OCI-M2 (cell line): ENCODE data around the gene ADORA2A.

Source experiments
- DNase-seq: peaks from one replicate; lab custom pipeline; 2025; ENCODE audit not compliant: unreplicated experiment; lab: John Stamatoyannopoulos, UW

ADORA2A gene

GRCh38 chr22:24427500-24428164 is at the start of gene ADORA2A:
Gene ADORA2A (plus strand): TSS chr22:24427599. CDS start chr22:24433405, 5,806 bp downstream.
- no peak for DNase-seq

- DNase-seq: no peak
Measured at GRCh38 chr22:24379536-24379935, 47.9 kb upstream of the ADORA2A start.

- DNase-seq: no peak
Measured at GRCh38 chr22:24380220-24380904, 47.0 kb upstream of the ADORA2A start.

- no peak for DNase-seq
Measured at GRCh38 chr22:24380905-24381230, 46.5 kb upstream of the ADORA2A start.

- DNase-seq: no peak
Measured at GRCh38 chr22:24383061-24383460, 44.3 kb upstream of the ADORA2A start.

- DNase-seq: no peak
Measured at GRCh38 chr22:24384131-24384530, 43.3 kb upstream of the ADORA2A start.

GRCh38 chr22:24386937-24387471 is 40.4 kb upstream of the ADORA2A start:
- no peak for DNase-seq

- no peak for DNase-seq
Measured at GRCh38 chr22:24389680-24390079, 37.7 kb upstream of the ADORA2A start.

GRCh38 chr22:24390156-24390555 is 37.2 kb upstream of the ADORA2A start:
- no peak for DNase-seq

GRCh38 chr22:24390576-24390975 is 36.8 kb upstream of the ADORA2A start:
- DNase-seq: no peak

GRCh38 chr22:24391836-24392217 is 35.6 kb upstream of the ADORA2A start:
- no peak for DNase-seq

- no peak for DNase-seq
Measured at GRCh38 chr22:24392218-24392931, 35.0 kb upstream of the ADORA2A start.

GRCh38 chr22:24393012-24393559 is 34.3 kb upstream of the ADORA2A start:
- DNase-seq: no peak

GRCh38 chr22:24393848-24394247 is 33.6 kb upstream of the ADORA2A start:
- DNase-seq: no peak

- no peak for DNase-seq
Measured at GRCh38 chr22:24394254-24394653, 33.1 kb upstream of the ADORA2A start.

- no peak for DNase-seq
Measured at GRCh38 chr22:24398409-24398808, 29.0 kb upstream of the ADORA2A start.

GRCh38 chr22:24400034-24400725 is 27.2 kb upstream of the ADORA2A start:
- DNase-seq: no peak

- no peak for DNase-seq
Measured at GRCh38 chr22:24400726-24401596, 26.4 kb upstream of the ADORA2A start.

- DNase-seq: no peak
Measured at GRCh38 chr22:24401931-24402367, 25.4 kb upstream of the ADORA2A start.
